ENCODE data around the gene YWHAG. TPM values are rescaled to one million over a fixed set of nuclear protein-coding genes. Genes with fewer than 3 reads are reported as not detected.
A peak's percentile ranks its signal among the peaks of the same experiment; 100 is the strongest.
"Not testable (repeated sequence)": the region's sequence is repeated elsewhere in the genome, so short reads cannot be mapped to it uniquely, and the experiment has no call there.

The YWHAG gene
- total and polyA plus RNA-seq, 12 donors = 63.7 to 262 (median 205) TPM

- H3K4me1 ChIP-seq = peaks cover 10 to 28% (median 25%) of the 10 kb centered on the region in 9 donors
- H3K27ac ChIP-seq = no peak overlapping the region
- no peaks in the 10 kb centered on the region for H3K27me3 ChIP-seq
- no peaks in the 10 kb centered on the region for H3K36me3 ChIP-seq
- DNase-seq = no peak
- intact Hi-C loops (cut with DNase I) = no loop called here
- 76 to 77% methylated on average over 6 of the region's 6 CpGs for WGBS, 2 donors
- ATAC-seq = no peak
- no peak overlapping the region for H3K4me3 ChIP-seq
- TF ChIP-seq CTCF (IDR thresholded peaks at IDR 0.05) = no peak
- H3K9me3 ChIP-seq = no peaks in the 10 kb centered on the region
Measured at GRCh38 chr7:76369018-76369417, 10.2 kb upstream of the YWHAG start.

- Histone ChIP-seq H3K4me1 (peaks cover 10 to 34% (median 31%) of the 10 kb centered on the region in 9 donors), H3K36me3 (no peaks in the 10 kb centered on the region), H3K4me3 (no peak overlapping the region), H3K27me3 (no peaks in the 10 kb centered on the region), H3K27ac (no peak overlapping the region), H3K9me3 (no peaks in the 10 kb centered on the region)
- DNase-seq = no peak
- WGBS, 2 donors = 96 to 97% methylated on average over 8 of the region's 8 CpGs
- intact Hi-C loops (cut with DNase I) = no loop called here
- no peak for TF ChIP-seq CTCF (IDR thresholded peaks at IDR 0.05)
- ATAC-seq = no peak
Measured at GRCh38 chr7:76368190-76368589, 9.4 kb upstream of the YWHAG start.

GRCh38 chr7:76364198-76364584 lies 5.4 kb upstream of the YWHAG start:
- Histone ChIP-seq H3K27ac (peak overlapping the region; percentile 65 to 91 (median 86)), H3K36me3 (no peaks in the 10 kb centered on the region), H3K27me3 (no peaks in the 10 kb centered on the region), H3K9me3 (no peaks in the 10 kb centered on the region), H3K4me1 (peaks cover 14 to 46% (median 40%) of the 10 kb centered on the region in 9 donors), H3K4me3 (peak overlapping the region in 4 of 10 donors; percentile 4 to 35 (median 16))
- ATAC-seq (peak in 6 of 8 donors; percentile 0 to 6 (median 3)), DNase-seq (peak; percentile 29 to 37)
- 29 to 38% methylated on average over 4 of the region's 4 CpGs for WGBS, 2 donors
- no peak for TF ChIP-seq CTCF (IDR thresholded peaks at IDR 0.05)
- intact Hi-C loops (cut with DNase I) = loop anchor here in 1 of 10 donors (5.0 kb wide), 1 partner anchor 162 kb away; the partner anchor contains the start of gene SRRM3

GRCh38 chr7:76363754-76364153 lies 5.0 kb upstream of the YWHAG start:
- H3K4me3 ChIP-seq = peak overlapping the region in 3 of 10 donors; percentile 4 to 35 (median 16)
- H3K36me3 ChIP-seq, H3K9me3 ChIP-seq, ATAC-seq, H3K27me3 ChIP-seq, DNase-seq: not testable (repeated sequence)
- peaks cover 14 to 46% (median 40%) of the 10 kb centered on the region in 9 donors for H3K4me1 ChIP-seq
- intact Hi-C loops (cut with DNase I) = loop anchor here in 1 of 10 donors (5.0 kb wide), 1 partner anchor 161 kb away; the partner anchor contains the start of gene SRRM3
- peak overlapping the region; percentile 65 to 91 (median 86) for H3K27ac ChIP-seq
- 72 to 76% methylated on average over 3 of the region's 3 CpGs for WGBS, 2 donors

- Histone ChIP-seq H3K4me1 (peaks cover 10 to 59% (median 51%) of the 10 kb centered on the region in 9 donors), H3K4me3 (peak overlapping the region in 9 of 10 donors; percentile 82 to 100 (median 93)), H3K27ac (peak overlapping the region; percentile 88 to 100 (median 98)), H3K27me3 (no peaks in the 10 kb centered on the region), H3K9me3 (no peaks in the 10 kb centered on the region), H3K36me3 (peaks cover 0 to 21% (median 0%) of the 10 kb centered on the region in 9 donors)
- intact Hi-C loops (cut with DNase I) = loop anchor here in 8 of 10 donors (1.0 to 5.0 kb wide), 7 partner anchors 32 to 158 kb away; partner anchors contain the start of gene SRRM3 (in 1 of the 8)
- 79 to 85% methylated on average over 17 of the region's 17 CpGs for WGBS, 2 donors
- DNase-seq (no peak), ATAC-seq (no peak)
- TF ChIP-seq CTCF (IDR thresholded peaks at IDR 0.05) = no peak
Measured at GRCh38 chr7:76359978-76360638, 1.3 kb upstream of the YWHAG start.
